ENCODE results near the gene PPP1R3F.

Gene PPP1R3F

DNA sequence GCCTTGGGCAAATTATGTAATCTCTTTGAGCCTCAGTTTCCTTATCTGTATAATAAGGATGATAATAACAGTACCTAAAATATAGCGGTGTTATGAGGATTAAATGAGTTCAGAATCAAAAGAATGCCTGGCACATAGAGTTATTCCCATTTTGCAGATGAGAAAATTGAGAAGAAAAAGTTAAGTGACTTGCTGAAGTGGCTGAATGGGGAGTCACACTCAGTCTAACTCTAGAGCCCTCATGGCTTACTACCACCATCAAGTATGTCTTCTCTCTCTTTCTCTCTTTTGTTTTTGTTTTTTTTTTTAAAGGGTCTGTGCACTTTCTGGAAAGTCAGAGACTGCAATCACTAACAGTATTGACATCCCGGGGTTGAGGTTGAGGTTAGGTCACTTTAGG, 37.1 kb upstream of the PPP1R3F start:
- Histone ChIP-seq H3K4me1 (no peaks in the 10 kb centered on the region), H3K9ac (no peak overlapping the region), H3K4me2 (ENCODE audit: low read length) (no peak overlapping the region), H3K27ac (no peak overlapping the region), H3K27me3 (ENCODE audit: control insufficient read depth, insufficient read depth, low read length) (no peaks in the 10 kb centered on the region), H3K9me3 (ENCODE audit: control insufficient read depth, low read length) (no peaks in the 10 kb centered on the region), H3K79me2 (no peaks in the 10 kb centered on the region), H3K4me3 (ENCODE audit: low read depth, low read length) (no peak overlapping the region), H2AFZ (no peak overlapping the region), H3K36me3 (ENCODE audit: control insufficient read depth, insufficient read depth, low read length) (no peaks in the 10 kb centered on the region)
- no peak for TF ChIP-seq CTCF (IDR thresholded peaks at IDR 0.05)

GRCh38 chrX:49233176-49233575, 36.4 kb upstream of the PPP1R3F start, which contains the start of gene CACNA1F:
TSS of gene CACNA1F (minus strand) at chrX:49233340. CDS start at chrX:49233309, 31 bp downstream.
- no peaks in the 10 kb centered on the region for H3K9me3 ChIP-seq (ENCODE audit: control insufficient read depth, low read length)
- no peak within 1 kb of the TSS for H3K9ac ChIP-seq
- H3K27ac ChIP-seq, result no peak within 1 kb of the TSS
- no peak within 1 kb of the TSS for H3K4me3 ChIP-seq (ENCODE audit: low read depth, low read length)
- H3K36me3 ChIP-seq (ENCODE audit: control insufficient read depth, insufficient read depth, low read length), result no peaks in the 10 kb centered on the region
- no peaks in the 10 kb centered on the region for H3K79me2 ChIP-seq
- no peak within 1 kb of the TSS for H3K4me2 ChIP-seq (ENCODE audit: low read length)
- TF ChIP-seq CTCF (IDR thresholded peaks at IDR 0.05), result no peak
- no peaks in the 10 kb centered on the region for H3K27me3 ChIP-seq (ENCODE audit: control insufficient read depth, insufficient read depth, low read length)
- no peak within 1 kb of the TSS for H2AFZ ChIP-seq
- H3K4me1 ChIP-seq, result no peaks in the 10 kb centered on the region

DNA sequence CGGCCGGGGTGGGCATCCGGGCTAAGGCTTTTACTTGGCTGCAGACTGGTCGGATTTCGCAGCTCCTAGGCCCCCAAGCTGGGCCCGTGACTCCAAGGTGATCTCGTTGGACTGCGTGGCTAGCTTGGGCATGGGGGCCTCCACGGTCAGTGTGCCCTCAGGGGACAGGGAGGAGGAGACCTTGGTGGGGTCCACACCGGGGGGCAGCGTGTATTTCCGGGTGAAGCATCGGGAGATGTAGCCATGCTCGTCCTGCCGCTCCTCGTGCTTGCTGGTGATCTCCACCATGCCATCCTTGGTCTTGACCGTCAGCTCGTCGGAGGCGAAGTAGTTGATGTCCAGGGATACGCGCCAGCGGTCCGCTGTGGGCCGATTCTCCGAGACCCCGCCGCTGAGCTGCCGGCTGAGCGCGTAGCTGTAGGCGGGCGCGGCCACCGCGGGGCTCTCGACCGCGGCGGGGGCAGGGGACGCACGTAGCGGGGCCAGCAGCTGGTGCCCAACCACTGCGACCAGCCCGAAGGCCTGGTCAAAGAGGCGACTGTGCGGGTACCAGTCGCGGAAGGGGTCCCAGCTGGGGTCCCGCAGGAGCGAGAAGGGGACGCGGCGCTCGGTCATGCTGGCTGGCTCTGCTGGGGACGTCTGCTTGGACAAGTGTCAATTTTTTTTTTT, 35.6 kb upstream of the PPP1R3F start:
- Histone ChIP-seq H3K4me2 (ENCODE audit: low read length) (no peak overlapping the region), H2AFZ (no peak overlapping the region), H3K27ac (no peak overlapping the region), H3K9ac (no peak overlapping the region), H3K4me3 (ENCODE audit: low read depth, low read length) (no peak overlapping the region), H3K79me2 (no peaks in the 10 kb centered on the region), H3K4me1 (no peaks in the 10 kb centered on the region), H3K27me3 (ENCODE audit: control insufficient read depth, insufficient read depth, low read length) (no peaks in the 10 kb centered on the region), H3K36me3 (ENCODE audit: control insufficient read depth, insufficient read depth, low read length) (no peaks in the 10 kb centered on the region), H3K9me3 (ENCODE audit: control insufficient read depth, low read length) (no peaks in the 10 kb centered on the region)
- no peak for TF ChIP-seq CTCF (IDR thresholded peaks at IDR 0.05)

GRCh38 chrX:49237060-49237459, 32.5 kb upstream of the PPP1R3F start:
- Histone ChIP-seq H3K9me3 (ENCODE audit: control insufficient read depth, low read length) (no peaks in the 10 kb centered on the region), H3K9ac (no peak overlapping the region)

More at GRCh38 chrX:49237060-49237459, 32.5 kb upstream of the PPP1R3F start:
- H3K4me3 ChIP-seq (ENCODE audit: low read depth, low read length), result no peak overlapping the region
- no peaks in the 10 kb centered on the region for H3K79me2 ChIP-seq
- no peaks in the 10 kb centered on the region for H3K27me3 ChIP-seq (ENCODE audit: control insufficient read depth, insufficient read depth, low read length)
- no peak overlapping the region for H3K4me2 ChIP-seq (ENCODE audit: low read length)
- TF ChIP-seq CTCF (IDR thresholded peaks at IDR 0.05), result no peak
- no peak overlapping the region for H3K27ac ChIP-seq
- no peaks in the 10 kb centered on the region for H3K36me3 ChIP-seq (ENCODE audit: control insufficient read depth, insufficient read depth, low read length)
- no peaks in the 10 kb centered on the region for H3K4me1 ChIP-seq
- no peak overlapping the region for H2AFZ ChIP-seq
